HepG2 (cell line): ENCODE measurements around the gene DNMT1.

ENCODE experiments used
- BRCA1 ChIP-seq: sonication (generic); formaldehyde crosslinking; IDR thresholded peaks from 2 replicates; pipeline ENCODE4 v1.4.0; 2020; ENCODE audit warnings: missing genetic modification reagents
- HCFC1 ChIP-seq: fragments of 150-350 bp; IDR thresholded peaks from 2 replicates; pipeline ENCODE4 v1.6.1; 2014; ENCODE audit warnings: low read depth, low read length
- RAD21 ChIP-seq: fragments of 450-650 bp; formaldehyde crosslinking; IDR thresholded peaks from 2 replicates; pipeline ENCODE4 v1.5.0; 2020; ENCODE audit warnings: mild to moderate bottlenecking
- U2AF1 ChIP-seq: fragments of 200-400 bp; formaldehyde crosslinking; optimal IDR thresholded peaks from 2 replicates; pipeline ENCODE3; 2017; ENCODE audit warnings: mild to moderate bottlenecking, low read depth, low read length
- XRCC5 ChIP-seq: fragments of 200-400 bp; formaldehyde crosslinking; optimal IDR thresholded peaks from 2 replicates; pipeline ENCODE3; 2017; ENCODE audit warnings: mild to moderate bottlenecking, low read length
- TF ChIP-seq, protein P1 (sequence below): fragments of 450-650 bp; IDR thresholded peaks from 2 replicates; pipeline ENCODE4 v1.6.1; 2016
- TF ChIP-seq, protein P2 (sequence below): sonication (generic); formaldehyde crosslinking; IDR thresholded peaks from 2 replicates; pipeline ENCODE4 v1.5.0; 2020; ENCODE audit warnings: mild to moderate bottlenecking, missing genetic modification reagents, moderate library complexity

DNA sequence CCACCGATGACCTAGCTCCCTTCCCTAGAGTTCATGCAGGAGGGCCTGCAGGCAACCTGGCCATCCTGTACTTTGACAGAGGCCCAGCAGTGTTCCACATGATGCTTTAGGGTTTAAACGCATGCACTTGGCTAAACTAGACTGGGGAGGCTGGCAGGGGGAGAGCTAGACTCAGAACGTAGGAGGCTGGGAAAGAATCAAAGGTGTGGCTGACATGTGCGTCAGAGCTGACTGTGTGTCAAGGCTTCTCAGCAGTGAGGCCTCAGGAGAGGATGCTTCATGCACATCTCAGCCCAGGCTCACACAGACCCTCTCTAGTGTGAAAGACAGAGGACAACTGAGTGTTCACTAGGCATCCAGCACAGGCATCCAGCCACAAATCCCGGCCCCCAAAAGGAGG lies 28.7 kb downstream of the DNMT1 start:
- TF ChIP-seq BRCA1: no peak
- TF ChIP-seq, protein P1, sequence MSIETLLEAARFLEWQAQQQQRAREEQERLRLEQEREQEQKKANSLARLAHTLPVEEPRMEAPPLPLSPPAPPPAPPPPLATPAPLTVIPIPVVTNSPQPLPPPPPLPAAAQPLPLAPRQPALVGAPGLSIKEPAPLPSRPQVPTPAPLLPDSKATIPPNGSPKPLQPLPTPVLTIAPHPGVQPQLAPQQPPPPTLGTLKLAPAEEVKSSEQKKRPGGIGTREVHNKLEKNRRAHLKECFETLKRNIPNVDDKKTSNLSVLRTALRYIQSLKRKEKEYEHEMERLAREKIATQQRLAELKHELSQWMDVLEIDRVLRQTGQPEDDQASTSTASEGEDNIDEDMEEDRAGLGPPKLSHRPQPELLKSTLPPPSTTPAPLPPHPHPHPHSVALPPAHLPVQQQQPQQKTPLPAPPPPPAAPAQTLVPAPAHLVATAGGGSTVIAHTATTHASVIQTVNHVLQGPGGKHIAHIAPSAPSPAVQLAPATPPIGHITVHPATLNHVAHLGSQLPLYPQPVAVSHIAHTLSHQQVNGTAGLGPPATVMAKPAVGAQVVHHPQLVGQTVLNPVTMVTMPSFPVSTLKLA: no peak
- TF ChIP-seq, protein P2, sequence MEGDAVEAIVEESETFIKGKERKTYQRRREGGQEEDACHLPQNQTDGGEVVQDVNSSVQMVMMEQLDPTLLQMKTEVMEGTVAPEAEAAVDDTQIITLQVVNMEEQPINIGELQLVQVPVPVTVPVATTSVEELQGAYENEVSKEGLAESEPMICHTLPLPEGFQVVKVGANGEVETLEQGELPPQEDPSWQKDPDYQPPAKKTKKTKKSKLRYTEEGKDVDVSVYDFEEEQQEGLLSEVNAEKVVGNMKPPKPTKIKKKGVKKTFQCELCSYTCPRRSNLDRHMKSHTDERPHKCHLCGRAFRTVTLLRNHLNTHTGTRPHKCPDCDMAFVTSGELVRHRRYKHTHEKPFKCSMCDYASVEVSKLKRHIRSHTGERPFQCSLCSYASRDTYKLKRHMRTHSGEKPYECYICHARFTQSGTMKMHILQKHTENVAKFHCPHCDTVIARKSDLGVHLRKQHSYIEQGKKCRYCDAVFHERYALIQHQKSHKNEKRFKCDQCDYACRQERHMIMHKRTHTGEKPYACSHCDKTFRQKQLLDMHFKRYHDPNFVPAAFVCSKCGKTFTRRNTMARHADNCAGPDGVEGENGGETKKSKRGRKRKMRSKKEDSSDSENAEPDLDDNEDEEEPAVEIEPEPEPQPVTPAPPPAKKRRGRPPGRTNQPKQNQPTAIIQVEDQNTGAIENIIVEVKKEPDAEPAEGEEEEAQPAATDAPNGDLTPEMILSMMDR (CRISPR knock-in tag): no peak
- TF ChIP-seq HCFC1: no peak
- TF ChIP-seq U2AF1: no peak
- TF ChIP-seq RAD21 (CRISPR knock-in tag): no peak
- no peak for TF ChIP-seq XRCC5
